Liver (tissue), 9 donors: ENCODE data around the gene CBX4. TPM values are rescaled to one million over a fixed set of nuclear protein-coding genes. Genes with fewer than 3 reads are reported as not detected.
A peak's percentile ranks its signal among the peaks of the same experiment; 100 is the strongest.

ENCODE experiments used
- DNase-seq: peaks from one replicate; pipeline ENCODE4 v3.0.0-alpha.2; 2017; ENCODE audit warnings: low spot score
- H3K27ac ChIP-seq, 2 donors: one replicate each; pipeline ENCODE4 v1.7.0; 2013; ENCODE audit warnings: inconsistent platforms in 2 of 2, low read length in 2 of 2, control low read depth in 1 of 2, low read depth in 1 of 2, mild to moderate bottlenecking in 1 of 2
- H3K27me3 ChIP-seq, 4 donors: one replicate each; pipeline versions ENCODE4 v1.6.1 to v1.7.0; 2013; ENCODE audit warnings: low read length in 3 of 4, inconsistent platforms in 1 of 4, mild to moderate bottlenecking in 1 of 4, moderate library complexity in 1 of 4; ENCODE audit not compliant: control insufficient read depth in 4 of 4, insufficient read depth in 4 of 4
- H3K36me3 ChIP-seq, 4 donors: one replicate each; pipeline versions ENCODE4 v1.6.1 to v1.7.0; 2013; ENCODE audit warnings: low read length in 3 of 4, mild to moderate bottlenecking in 3 of 4, low read depth in 1 of 4, moderate library complexity in 1 of 4; ENCODE audit not compliant: control insufficient read depth in 4 of 4, insufficient read depth in 3 of 4
- H3K4me1 ChIP-seq, 4 donors: one replicate each; pipeline versions ENCODE4 v1.6.1 to v1.7.0; 2013; ENCODE audit warnings: low read length in 3 of 4, mild to moderate bottlenecking in 3 of 4, moderate library complexity in 1 of 4; ENCODE audit not compliant: control insufficient read depth in 4 of 4, insufficient read depth in 4 of 4
- H3K4me3 ChIP-seq, 3 donors: one replicate each; pipeline versions ENCODE4 v1.6.1 to v1.7.0; 2013; ENCODE audit warnings: low read length in 3 of 3, control low read depth in 1 of 3, low read depth in 1 of 3, mild to moderate bottlenecking in 1 of 3
- H3K9ac ChIP-seq, 2 donors: one replicate each; pipeline ENCODE4 v1.7.0; 2013; ENCODE audit warnings: low read length in 2 of 2, mild to moderate bottlenecking in 2 of 2, moderate library complexity in 2 of 2, control low read depth in 1 of 2, low read depth in 1 of 2
- H3K9me3 ChIP-seq, 4 donors: one replicate each; pipeline versions ENCODE4 v1.6.1 to v1.7.0; 2013; ENCODE audit warnings: low read length in 3 of 4; ENCODE audit not compliant: control insufficient read depth in 4 of 4
- CTCF ChIP-seq: fragments of 150-350 bp; IDR thresholded peaks from 2 replicates; pipeline ENCODE4 v1.5.1; 2017; ENCODE audit warnings: improper control_type of control experiment, low read depth, low read length; ENCODE audit not compliant: missing input control
- EGR1 ChIP-seq, 2 donors: IDR thresholded peaks; 2 replicates each; pipeline ENCODE4 v1.6.1; 2016 to 2018; ENCODE audit warnings: antibody characterized with exemption in 2 of 2, low read depth in 2 of 2
- FOXA1 ChIP-seq: IDR thresholded peaks from 2 replicates; pipeline ENCODE4 v1.6.1; 2016; ENCODE audit warnings: antibody characterized with exemption
- FOXA2 ChIP-seq: IDR thresholded peaks from 2 replicates; pipeline ENCODE4 v1.6.1; 2016; ENCODE audit warnings: antibody characterized with exemption
- GABPA ChIP-seq, 2 donors: IDR thresholded peaks in 1 of 2; conservative IDR thresholded peaks in 1 of 2; 2 replicates each; pipeline ENCODE4 v1.6.1; 2016; ENCODE audit warnings: antibody characterized with exemption in 2 of 2, mild to moderate bottlenecking in 1 of 2, moderate library complexity in 1 of 2
- HNF4A ChIP-seq, 2 donors: conservative IDR thresholded peaks; 2 replicates each; pipeline ENCODE4 v1.6.1; 2016; ENCODE audit warnings: antibody characterized with exemption in 2 of 2, mild to moderate bottlenecking in 2 of 2
- HNF4G ChIP-seq: IDR thresholded peaks from 2 replicates; pipeline ENCODE4 v1.6.1; 2016; ENCODE audit warnings: antibody characterized with exemption
- JUND ChIP-seq, 2 donors: IDR thresholded peaks; 2 replicates each; pipeline ENCODE4 v1.6.1; 2016; ENCODE audit warnings: antibody characterized with exemption in 2 of 2
- RAD21 ChIP-seq, 2 donors: IDR thresholded peaks; 2 replicates each; pipeline ENCODE4 v1.6.1; 2016; ENCODE audit warnings: antibody characterized with exemption in 2 of 2, mild to moderate bottlenecking in 2 of 2
- REST ChIP-seq: IDR thresholded peaks from 2 replicates; pipeline ENCODE4 v1.6.1; 2016; ENCODE audit warnings: antibody characterized with exemption, mild to moderate bottlenecking
- SP1 ChIP-seq: IDR thresholded peaks from 2 replicates; pipeline ENCODE4 v1.6.1; 2018; ENCODE audit warnings: antibody characterized with exemption, mild to moderate bottlenecking
- YY1 ChIP-seq: IDR thresholded peaks from 2 replicates; pipeline ENCODE4 v1.6.1; 2016; ENCODE audit warnings: antibody characterized with exemption, mild to moderate bottlenecking
- WGBS: extraction: QIAGEN DNeasy Blood & Tissue Kit; methylation state at CpG from one replicate; pipeline ENCODE4 v1.1.7; 2013; 5-methylcytosine and 5-hydroxymethylcytosine counted together
- polyA plus RNA-seq, 2 donors: library from polyadenylated mRNA; stranded (reverse) in 1 of 2; unstranded in 1 of 2; fragments of 200-250 nt in 1 of 2; fragments of >200 nt in 1 of 2; fragmentation: Nextera tagmentation in 1 of 2; extraction: Ambion mirVana in 1 of 2; gene quantifications; one replicate each; pipeline versions ENCODE4 v1.2.1 to v1.2.3, GENCODE V29; 2013 to 2015
- total RNA-seq, 2 donors: library from RNA; depleted of rRNA; stranded (reverse); fragments of >200 nt; gene quantifications; one replicate each; pipeline ENCODE4 v1.2.3, GENCODE V29; 2014
- TF ChIP-seq, protein P1 (sequence below): IDR thresholded peaks from 2 replicates; pipeline ENCODE4 v1.6.1; 2016; ENCODE audit warnings: antibody characterized with exemption
- TF ChIP-seq, protein P2 (sequence below): IDR thresholded peaks from 2 replicates; pipeline ENCODE4 v1.6.1; 2016; ENCODE audit warnings: antibody characterized with exemption
- TF ChIP-seq, protein P3 (sequence below): IDR thresholded peaks from 2 replicates; pipeline ENCODE4 v1.6.1; 2016; ENCODE audit warnings: antibody characterized with exemption
- donor health status: healthy.
- donor health status: healthy.
- donor health status: healthy.
- donor health status: healthy.
- donor health status: healthy.

CBX4 gene
- total and polyA plus RNA-seq, 4 donors = 4.8 to 8.9 (median 6.3) TPM

DNA sequence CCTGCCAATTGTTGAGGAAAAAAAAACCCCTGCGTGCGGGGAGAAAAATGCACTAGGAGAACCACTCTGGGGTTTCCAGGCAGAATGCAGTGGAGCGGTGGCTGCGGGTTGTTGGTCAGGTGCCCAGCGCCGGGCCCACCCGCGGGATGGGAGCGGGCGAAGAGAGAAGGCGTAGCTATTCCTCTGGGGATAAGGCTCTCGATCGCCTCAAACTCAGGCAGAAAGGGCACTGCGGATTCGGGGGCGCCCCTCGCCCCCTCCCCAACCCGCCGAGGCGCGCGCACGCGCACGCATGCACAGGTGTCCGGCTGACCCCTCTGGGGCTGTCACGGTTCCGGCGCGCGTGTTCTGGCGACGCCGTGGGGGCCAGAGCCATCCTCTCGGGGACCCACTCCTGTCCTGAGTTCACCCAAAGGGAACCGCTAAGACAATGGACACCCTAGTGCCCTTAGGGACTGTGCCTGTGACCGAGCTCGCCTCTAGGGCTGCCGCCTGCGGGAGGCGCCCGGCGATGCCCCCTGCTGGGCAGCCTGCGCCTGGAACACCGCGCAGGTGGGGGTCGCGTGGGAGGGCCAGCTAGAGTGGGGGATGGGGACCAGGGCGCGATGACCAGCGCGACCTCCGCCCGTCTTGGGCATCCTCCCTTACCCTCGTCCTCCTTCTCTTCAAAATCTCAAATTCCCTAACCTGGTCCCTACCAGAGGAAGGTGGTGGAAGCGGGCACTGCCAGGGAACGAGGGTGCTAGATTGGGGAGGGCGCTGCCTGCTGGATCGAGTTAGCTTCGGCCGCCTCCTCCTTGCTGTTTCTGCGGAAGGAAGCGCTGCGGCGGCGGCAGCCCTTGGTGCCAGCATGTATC lies 28.0 kb downstream of the CBX4 start:
- WGBS = 4% methylated on average over 66 of the region's 66 CpGs
- Histone ChIP-seq H3K27me3 (peaks cover 6 to 42% (median 25%) of the 10 kb centered on the region in 4 donors), H3K9me3 (no peaks in the 10 kb centered on the region), H3K27ac (no peak overlapping the region), H3K4me3 (peak overlapping the region in 1 of 3 donors; percentile 6), H3K9ac (no peak overlapping the region), H3K4me1 (peaks cover 3 to 28% (median 22%) of the 10 kb centered on the region in 4 donors), H3K36me3 (no peaks in the 10 kb centered on the region)
- peak; percentile 38 for TF ChIP-seq CTCF
- TF ChIP-seq RAD21 (IDR thresholded peaks at IDR 0.05) = peak; percentile 53 to 73
- TF ChIP-seq FOXA1 = no peak
- no peak for DNase-seq

- H3K9me3 ChIP-seq = no peaks in the 10 kb centered on the region
- no peak for DNase-seq
- no peak overlapping the region for H3K9ac ChIP-seq
- H3K36me3 ChIP-seq = no peaks in the 10 kb centered on the region
- TF ChIP-seq JUND (IDR thresholded peaks at IDR 0.05) (no peak), HNF4A (conservative IDR thresholded peaks at IDR 0.05) (no peak), REST (no peak), GABPA (IDR thresholded peaks at IDR 0.05 in 1 of 2, conservative IDR thresholded peaks at IDR 0.05 in 1 of 2) (no peak), RAD21 (IDR thresholded peaks at IDR 0.05) (no peak), FOXA1 (no peak), SP1 (no peak), FOXA2 (no peak), EGR1 (IDR thresholded peaks at IDR 0.05; ENCODE audit: low read depth in 2 of 2) (no peak), HNF4G (no peak), YY1 (no peak)
- TF ChIP-seq, protein P1, sequence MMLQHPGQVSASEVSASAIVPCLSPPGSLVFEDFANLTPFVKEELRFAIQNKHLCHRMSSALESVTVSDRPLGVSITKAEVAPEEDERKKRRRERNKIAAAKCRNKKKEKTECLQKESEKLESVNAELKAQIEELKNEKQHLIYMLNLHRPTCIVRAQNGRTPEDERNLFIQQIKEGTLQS = no peak
- TF ChIP-seq, protein P2, sequence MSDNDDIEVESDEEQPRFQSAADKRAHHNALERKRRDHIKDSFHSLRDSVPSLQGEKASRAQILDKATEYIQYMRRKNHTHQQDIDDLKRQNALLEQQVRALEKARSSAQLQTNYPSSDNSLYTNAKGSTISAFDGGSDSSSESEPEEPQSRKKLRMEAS = no peak
- TF ChIP-seq, protein P3, sequence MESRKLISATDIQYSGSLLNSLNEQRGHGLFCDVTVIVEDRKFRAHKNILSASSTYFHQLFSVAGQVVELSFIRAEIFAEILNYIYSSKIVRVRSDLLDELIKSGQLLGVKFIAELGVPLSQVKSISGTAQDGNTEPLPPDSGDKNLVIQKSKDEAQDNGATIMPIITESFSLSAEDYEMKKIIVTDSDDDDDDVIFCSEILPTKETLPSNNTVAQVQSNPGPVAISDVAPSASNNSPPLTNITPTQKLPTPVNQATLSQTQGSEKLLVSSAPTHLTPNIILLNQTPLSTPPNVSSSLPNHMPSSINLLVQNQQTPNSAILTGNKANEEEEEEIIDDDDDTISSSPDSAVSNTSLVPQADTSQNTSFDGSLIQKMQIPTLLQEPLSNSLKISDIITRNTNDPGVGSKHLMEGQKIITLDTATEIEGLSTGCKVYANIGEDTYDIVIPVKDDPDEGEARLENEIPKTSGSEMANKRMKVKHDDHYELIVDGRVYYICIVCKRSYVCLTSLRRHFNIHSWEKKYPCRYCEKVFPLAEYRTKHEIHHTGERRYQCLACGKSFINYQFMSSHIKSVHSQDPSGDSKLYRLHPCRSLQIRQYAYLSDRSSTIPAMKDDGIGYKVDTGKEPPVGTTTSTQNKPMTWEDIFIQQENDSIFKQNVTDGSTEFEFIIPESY = no peak
- peak overlapping the region in 1 of 3 donors; percentile 27 for H3K4me3 ChIP-seq
- peaks cover 3 to 28% (median 20%) of the 10 kb centered on the region in 4 donors for H3K4me1 ChIP-seq
- no peak overlapping the region for H3K27ac ChIP-seq
- WGBS = 2% methylated on average over 79 of the region's 79 CpGs
- peaks cover 6 to 48% (median 29%) of the 10 kb centered on the region in 4 donors for H3K27me3 ChIP-seq
Measured at GRCh38 chr17:79810130-79811010, 28.9 kb downstream of the CBX4 start.
